Measurements from ENCODE around the gene TRIM17. TPM values are rescaled to one million over a fixed set of nuclear protein-coding genes. Genes with fewer than 3 reads are reported as not detected.
A peak's percentile ranks its signal among the peaks of the same experiment; 100 is the strongest.

TRIM17 gene
- total RNA-seq, 1 experiment from 2014 or later: not detected

DNA sequence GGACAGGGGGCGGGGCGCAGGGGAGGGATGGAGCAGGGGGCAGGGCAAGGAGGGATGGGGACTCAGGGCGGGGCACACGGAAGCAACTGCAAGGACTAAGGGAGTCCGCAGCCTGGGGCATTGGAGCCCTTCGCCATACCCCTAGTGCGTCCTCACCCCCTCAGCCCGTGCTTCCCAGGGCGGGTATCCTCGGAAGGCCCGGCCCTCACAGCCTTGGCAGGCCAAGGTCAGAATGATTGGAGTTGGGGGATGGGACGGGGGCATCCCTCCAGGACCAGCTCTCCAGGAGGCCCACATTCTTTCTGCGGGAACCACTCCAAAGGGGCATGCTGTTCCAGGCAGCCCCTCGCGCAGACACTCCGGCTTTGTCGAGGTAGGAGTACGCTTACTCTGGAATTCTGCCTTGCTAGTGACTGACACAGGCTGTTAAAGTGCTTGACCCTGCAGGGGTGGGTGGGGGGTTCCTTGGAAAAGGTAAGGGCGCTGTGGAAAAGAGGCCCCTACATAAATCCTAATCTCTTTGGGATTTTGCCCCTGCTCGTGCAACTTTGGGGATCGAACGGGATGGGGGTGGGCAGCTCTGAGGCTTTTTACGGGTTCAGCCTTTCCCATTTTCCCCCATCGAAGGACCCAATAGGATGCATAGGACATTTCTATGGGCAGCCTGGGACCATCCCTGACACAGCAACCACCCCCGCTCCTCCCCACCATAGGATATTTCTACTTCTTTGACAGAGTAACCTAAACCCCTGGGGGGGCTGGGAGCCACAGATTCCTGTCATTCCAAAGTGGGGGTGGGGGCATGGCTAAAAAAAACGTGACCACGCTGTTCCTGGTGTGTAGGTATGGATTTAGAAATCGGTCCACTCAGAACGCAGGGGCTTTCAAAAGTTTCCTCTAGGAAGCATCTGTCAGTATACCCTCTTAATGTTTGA lies 9.3 kb downstream of the TRIM17 start:
- BruUV-seq (replicated peaks): TSS peak; percentile 66
- H3K79me2 ChIP-seq (ENCODE audit: low read length): peaks cover 63% of the 10 kb centered on the region

DNA sequence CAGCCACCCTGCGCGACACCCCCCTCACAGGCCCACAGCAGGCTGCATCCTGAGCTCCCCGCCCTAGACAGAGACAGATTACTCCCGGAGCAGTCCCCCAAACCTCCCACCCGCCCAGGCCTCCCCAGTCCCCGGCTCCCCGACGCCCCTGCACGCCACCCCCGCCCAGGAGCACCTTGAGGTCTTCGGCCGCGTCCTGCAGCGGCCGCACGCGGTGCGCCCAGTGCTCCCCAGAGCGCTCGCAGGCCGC lies 10.8 kb downstream of the TRIM17 start:
- no peak for TF ChIP-seq EZH2phosphoT487 (IDR thresholded peaks at IDR 0.05; ENCODE audit: borderline replicate concordance, low read length)
- TF ChIP-seq, protein P1, sequence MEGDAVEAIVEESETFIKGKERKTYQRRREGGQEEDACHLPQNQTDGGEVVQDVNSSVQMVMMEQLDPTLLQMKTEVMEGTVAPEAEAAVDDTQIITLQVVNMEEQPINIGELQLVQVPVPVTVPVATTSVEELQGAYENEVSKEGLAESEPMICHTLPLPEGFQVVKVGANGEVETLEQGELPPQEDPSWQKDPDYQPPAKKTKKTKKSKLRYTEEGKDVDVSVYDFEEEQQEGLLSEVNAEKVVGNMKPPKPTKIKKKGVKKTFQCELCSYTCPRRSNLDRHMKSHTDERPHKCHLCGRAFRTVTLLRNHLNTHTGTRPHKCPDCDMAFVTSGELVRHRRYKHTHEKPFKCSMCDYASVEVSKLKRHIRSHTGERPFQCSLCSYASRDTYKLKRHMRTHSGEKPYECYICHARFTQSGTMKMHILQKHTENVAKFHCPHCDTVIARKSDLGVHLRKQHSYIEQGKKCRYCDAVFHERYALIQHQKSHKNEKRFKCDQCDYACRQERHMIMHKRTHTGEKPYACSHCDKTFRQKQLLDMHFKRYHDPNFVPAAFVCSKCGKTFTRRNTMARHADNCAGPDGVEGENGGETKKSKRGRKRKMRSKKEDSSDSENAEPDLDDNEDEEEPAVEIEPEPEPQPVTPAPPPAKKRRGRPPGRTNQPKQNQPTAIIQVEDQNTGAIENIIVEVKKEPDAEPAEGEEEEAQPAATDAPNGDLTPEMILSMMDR (conservative IDR thresholded peaks at IDR 0.05; ENCODE audit: low read depth, low read length): no peak
- TF ChIP-seq EZH2 (IDR thresholded peaks at IDR 0.05; ENCODE audit: low read length, unreplicated experiment): no peak
- no TSS peak for BruUV-seq (replicated peaks)
- peaks cover 7% of the 10 kb centered on the region; the same call in 1 of the 2 replicates for H3K36me3 ChIP-seq (ENCODE audit: low read depth, low read length)
- H3K9me2 ChIP-seq (replicated peaks; ENCODE audit: low read length): no peaks in the 10 kb centered on the region
- H3K4me1 ChIP-seq (ENCODE audit: insufficient read depth, low read length): peaks cover 28% of the 10 kb centered on the region
- H3K27ac ChIP-seq (ENCODE audit: low read length): no peak overlapping the region
- ATAC-seq (no peak; the same call in 1 of the 2 replicates), DNase-seq (no peak)
- H3K9me3 ChIP-seq (ENCODE audit: low read length): no peaks in the 10 kb centered on the region
- no peaks in the 10 kb centered on the region for H3K27me3 ChIP-seq (ENCODE audit: low read length)
- H3K79me2 ChIP-seq (ENCODE audit: low read length): peaks cover 78% of the 10 kb centered on the region
- H3K4me2 ChIP-seq (ENCODE audit: low read length): peak overlapping the region; percentile 93
- H3K9ac ChIP-seq (ENCODE audit: low read length): peak overlapping the region; percentile 91
- peaks cover 42% of the 10 kb centered on the region for H4K20me1 ChIP-seq (ENCODE audit: low read length)
- H3F3A ChIP-seq (ENCODE audit: low read length, unreplicated experiment): no peaks in the 10 kb centered on the region
- H2AFZ ChIP-seq (ENCODE audit: low read length): peak overlapping the region; percentile 70; the same call in 1 of the 2 replicates
- ChIA-PET POLR2A (ENCODE audit: unreplicated experiment) (no interaction called here), CTCF (no interaction called here)
- intact Hi-C loops (cut with micrococcal nuclease): loop anchor here (1.0 to 5.0 kb wide), 2 partner anchors 51 to 264 kb away; partner anchors contain the start of gene GUK1
- H3K4me3 ChIP-seq (ENCODE audit: low read length): peak overlapping the region; percentile 88

More for the DNA sequence above, 9.3 kb downstream of the TRIM17 start:
- Histone ChIP-seq H3K4me1 (ENCODE audit: insufficient read depth, low read length) (peaks cover 28% of the 10 kb centered on the region), H4K20me1 (ENCODE audit: low read length) (peaks cover 33% of the 10 kb centered on the region), H3F3A (ENCODE audit: low read length, unreplicated experiment) (no peaks in the 10 kb centered on the region), H3K27me3 (ENCODE audit: low read length) (no peaks in the 10 kb centered on the region), H3K9me3 (ENCODE audit: low read length) (no peaks in the 10 kb centered on the region), H3K27ac (ENCODE audit: low read length) (0 out of 2 replicates have a peak overlapping the region, but pooled peaks have one; percentile 19), H3K9me2 (replicated peaks; ENCODE audit: low read length) (no peaks in the 10 kb centered on the region), H3K9ac (ENCODE audit: low read length) (peak overlapping the region; percentile 75), H3K4me3 (ENCODE audit: low read length) (peak overlapping the region; percentile 98), H3K4me2 (ENCODE audit: low read length) (peak overlapping the region; percentile 100), H3K36me3 (ENCODE audit: low read depth, low read length) (peaks cover 7% of the 10 kb centered on the region; the same call in 1 of the 2 replicates), H2AFZ (ENCODE audit: low read length) (peak overlapping the region; percentile 94)
- ATAC-seq (peak; percentile 61), DNase-seq (no peak)
- intact Hi-C loops (cut with micrococcal nuclease): loop anchor here (5.0 kb wide), 1 partner anchor 265 kb away; the partner anchor contains the start of gene GUK1
- TF ChIP-seq EZH2 (IDR thresholded peaks at IDR 0.05; ENCODE audit: low read length, unreplicated experiment) (no peak), EZH2phosphoT487 (IDR thresholded peaks at IDR 0.05; ENCODE audit: borderline replicate concordance, low read length) (no peak)
- TF ChIP-seq, protein P1 (conservative IDR thresholded peaks at IDR 0.05; ENCODE audit: low read depth, low read length): no peak
- ChIA-PET CTCF (interaction anchor here (0.7 kb wide), 2 partner anchors 14 to 25 kb away, joined by 3 to 17 read pairs; no protein-coding TSS in a partner anchor), POLR2A (ENCODE audit: unreplicated experiment) (interaction anchor here (0.6 to 0.7 kb wide), 4 partner anchors 8 to 1593 kb away, joined by 3 to 28 read pairs (median 12); no protein-coding TSS in a partner anchor)

Measured in PC-3 (cell line).